Hepatocyte (in vitro differentiated cells): ENCODE measurements around the gene STK24. TPM values are rescaled to one million over a fixed set of nuclear protein-coding genes. Genes with fewer than 3 reads are reported as not detected.
"Not testable (repeated sequence)": the region's sequence is repeated elsewhere in the genome, so short reads cannot be mapped to it uniquely, and the experiment has no call there.

ENCODE experiments used
- DNase-seq: peaks from one replicate; pipeline ENCODE4 v3.0.0-alpha.2; 2016; ENCODE audit warnings: low spot score
- H2AFZ ChIP-seq: fragments of 200-600 bp; sonication (generic); 2 replicates; pipeline ENCODE4 v1.6.0; 2016; ENCODE audit warnings: antibody characterized with exemption, mild to moderate bottlenecking
- H3K27ac ChIP-seq: fragments of 200-600 bp; sonication (generic); 2 replicates; pipeline ENCODE4 v1.5.1; 2016; ENCODE audit warnings: mild to moderate bottlenecking
- H3K27me3 ChIP-seq: fragments of 200-600 bp; sonication (generic); 2 replicates; pipeline ENCODE4 v1.6.1; 2016
- H3K36me3 ChIP-seq: fragments of 200-600 bp; sonication (generic); replicated peaks from 2 replicates; pipeline ENCODE4 v1.5.1; 2016; ENCODE audit warnings: low read depth; ENCODE audit not compliant: insufficient read depth
- H3K4me1 ChIP-seq: fragments of 200-600 bp; sonication (generic); 2 replicates; pipeline ENCODE4 v1.5.1; 2016; ENCODE audit warnings: mild to moderate bottlenecking, moderate library complexity; ENCODE audit not compliant: insufficient read depth
- H3K4me2 ChIP-seq: fragments of 200-600 bp; sonication (generic); 2 replicates; pipeline ENCODE4 v1.6.0; 2016
- H3K4me3 ChIP-seq: fragments of 200-600 bp; sonication (generic); 2 replicates; pipeline ENCODE4 v1.5.1; 2016; ENCODE audit warnings: mild to moderate bottlenecking
- H3K79me2 ChIP-seq: fragments of 200-600 bp; sonication (generic); 2 replicates; pipeline ENCODE4 v1.6.0; 2017; ENCODE audit warnings: mild to moderate bottlenecking
- H3K9me2 ChIP-seq: fragments of 200-600 bp; sonication (generic); replicated peaks from 2 replicates; pipeline ENCODE4 v1.6.0; 2017; ENCODE audit warnings: mild to moderate bottlenecking; ENCODE audit not compliant: insufficient read depth
- H3K9me3 ChIP-seq: fragments of 200-600 bp; sonication (generic); 2 replicates; pipeline ENCODE4 v1.5.1; 2016; ENCODE audit warnings: low read depth, mild to moderate bottlenecking
- H4K20me1 ChIP-seq: fragments of 200-600 bp; sonication (generic); 2 replicates; pipeline ENCODE4 v1.6.0; 2016; ENCODE audit warnings: mild to moderate bottlenecking; ENCODE audit not compliant: insufficient read depth, poor library complexity, severe bottlenecking
- CTCF ChIP-seq: fragments of 200-600 bp; sonication (generic); IDR thresholded peaks from 2 replicates; pipeline ENCODE4 v1.5.1; 2016; ENCODE audit warnings: antibody characterized with exemption, mild to moderate bottlenecking; ENCODE audit not compliant: poor library complexity
- EZH2 ChIP-seq: fragments of 200-600 bp; sonication (generic); IDR thresholded peaks from 2 replicates; pipeline ENCODE4 v1.6.1; 2016; ENCODE audit warnings: antibody characterized with exemption, mild to moderate bottlenecking, borderline replicate concordance
- EZH2phosphoT487 ChIP-seq: fragments of 200-600 bp; sonication (generic); IDR thresholded peaks from one replicate; pipeline ENCODE4 v1.6.1; 2018; ENCODE audit warnings: antibody characterized with exemption, mild to moderate bottlenecking, low read depth, moderate library complexity; ENCODE audit not compliant: unreplicated experiment, severe bottlenecking
- WGBS: methylation state at CpG from one replicate; pipeline ENCODE4 v1.1.6; 2016; ENCODE audit warnings: low lambda C conversion rate; ENCODE audit errors: missing lambda C conversion rate; 5-methylcytosine and 5-hydroxymethylcytosine counted together
- polyA plus RNA-seq: library from polyadenylated mRNA; unstranded; fragments of >200 nt; fragmentation: Nextera tagmentation; extraction: Ambion mirVana; gene quantifications from 2 replicates; pipeline ENCODE4 v1.2.1, GENCODE V29; 2016
- total RNA-seq: library from RNA; depleted of rRNA; stranded (reverse); fragments of >200 nt; gene quantifications from 2 replicates; pipeline ENCODE4 v1.2.3, GENCODE V29; 2014

STK24 gene
- total and polyA plus RNA-seq, 2 experiments from 2014 or later, result 71.2 to 74.4 TPM

- Histone ChIP-seq H3K9me2 (no peaks in the 10 kb centered on the region), H3K27ac (peak overlapping the region; percentile 98), H3K79me2 (peaks cover 63% of the 10 kb centered on the region), H3K36me3 (no peaks in the 10 kb centered on the region), H2AFZ (no peak overlapping the region), H3K9me3 (no peaks in the 10 kb centered on the region), H4K20me1 (peaks cover 56% of the 10 kb centered on the region), H3K27me3 (no peaks in the 10 kb centered on the region), H3K4me1 (peaks cover 52% of the 10 kb centered on the region), H3K4me3 (peak overlapping the region; percentile 77), H3K4me2 (peak overlapping the region; percentile 79)
- TF ChIP-seq EZH2 (no peak), EZH2phosphoT487 (no peak), CTCF (no peak)
- no peak for DNase-seq
- WGBS, result 27% methylated on average over 12 of the region's 12 CpGs
Measured at GRCh38 chr13:98575009-98575903, 1.7 kb downstream of the STK24 start.

- Histone ChIP-seq H2AFZ (no peak overlapping the region), H3K36me3 (no peaks in the 10 kb centered on the region), H3K27ac (peak overlapping the region; percentile 91), H3K4me1 (peaks cover 47% of the 10 kb centered on the region), H3K9me2 (no peaks in the 10 kb centered on the region), H3K9me3 (no peaks in the 10 kb centered on the region), H3K27me3 (no peaks in the 10 kb centered on the region), H3K79me2 (peaks cover 93% of the 10 kb centered on the region), H4K20me1 (peaks cover 81% of the 10 kb centered on the region), H3K4me3 (no peak overlapping the region), H3K4me2 (peak overlapping the region; percentile 79)
- no peak for TF ChIP-seq EZH2phosphoT487
- WGBS, result 55% methylated on average over 11 of the region's 11 CpGs
- DNase-seq, result peak; percentile 42
Measured at GRCh38 chr13:98571955-98572662, 4.8 kb downstream of the STK24 start.

GRCh38 chr13:98570929-98571372 lies 6.0 kb downstream of the STK24 start:
- Histone ChIP-seq H3K9me2 (no peaks in the 10 kb centered on the region), H3K79me2 (peaks cover 99% of the 10 kb centered on the region), H4K20me1 (peaks cover 92% of the 10 kb centered on the region), H3K4me1 (peaks cover 56% of the 10 kb centered on the region), H3K27me3 (no peaks in the 10 kb centered on the region), H3K27ac (peak overlapping the region; percentile 91), H3K4me2 (peak overlapping the region; percentile 79), H3K4me3 (no peak overlapping the region), H3K36me3 (no peaks in the 10 kb centered on the region), H2AFZ (no peak overlapping the region), H3K9me3 (no peaks in the 10 kb centered on the region)
- no peak for TF ChIP-seq CTCF
- WGBS, result 71% methylated on average over 10 of the region's 10 CpGs
- peak; percentile 49 for DNase-seq

GRCh38 chr13:98569494-98570367 lies 7.2 kb downstream of the STK24 start:
- not testable (repeated sequence) for H3K27me3 ChIP-seq
- H3K4me1 ChIP-seq, result peaks cover 63% of the 10 kb centered on the region

More at GRCh38 chr13:98569494-98570367, 7.2 kb downstream of the STK24 start:
- not testable (repeated sequence) for H3K36me3 ChIP-seq, H2AFZ ChIP-seq, H3K9me2 ChIP-seq, H3K9me3 ChIP-seq, H3K4me3 ChIP-seq
- H4K20me1 ChIP-seq, result peaks cover 92% of the 10 kb centered on the region
- peak overlapping the region; percentile 60 for H3K4me2 ChIP-seq
- peak; percentile 85 for DNase-seq
- H3K27ac ChIP-seq, result peak overlapping the region; percentile 91
- peaks cover 99% of the 10 kb centered on the region for H3K79me2 ChIP-seq
- 78% methylated on average over 17 of the region's 17 CpGs for WGBS
